ENCODE data around the gene TOX2.

DNA sequence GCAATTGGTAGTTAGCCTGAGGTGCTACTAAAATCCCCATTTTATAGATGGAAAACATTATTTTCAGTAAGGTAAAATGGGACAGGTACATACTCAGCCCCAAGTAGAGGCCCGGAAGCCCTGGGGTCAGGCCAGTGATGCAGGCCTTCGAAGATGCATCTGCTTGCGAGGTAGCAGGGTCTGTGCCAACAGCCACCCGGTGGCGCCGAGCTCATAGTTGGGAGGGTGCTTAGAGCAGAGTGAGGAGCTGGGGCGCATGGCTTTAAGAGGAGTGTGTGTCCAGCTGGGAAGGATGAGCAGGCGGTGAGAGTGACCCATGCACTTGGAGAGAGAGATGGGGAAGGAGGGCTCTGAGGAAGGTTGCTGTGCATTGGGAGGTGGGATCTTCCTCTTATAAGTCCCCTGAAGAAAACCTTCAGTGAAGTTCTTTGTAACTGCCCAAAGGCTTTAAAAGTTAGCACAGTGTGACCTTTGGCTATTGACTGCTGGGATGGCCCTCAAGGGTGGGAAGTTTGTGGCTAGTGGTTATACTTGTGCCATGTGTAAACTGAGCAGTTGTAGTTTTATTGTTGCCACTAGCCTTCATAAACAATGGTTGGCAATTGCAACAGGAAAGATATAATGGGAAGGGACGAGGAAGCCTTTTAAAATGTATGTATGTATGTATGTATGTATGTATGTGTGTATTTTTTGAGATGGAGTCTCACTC, 71.1 kb downstream of the TOX2 start:
- TF ChIP-seq POLR2AphosphoS5 (IDR thresholded peaks at IDR 0.05; ENCODE audit: low read depth, low read length) (no peak), POLR2A (IDR thresholded peaks at IDR 0.05; ENCODE audit: low read depth, low read length) (no peak), TAF1 (IDR thresholded peaks at IDR 0.05; ENCODE audit: borderline replicate concordance, low read depth, low read length) (no peak)

All from GM12892 (cell line).